A673 (cell line): ENCODE measurements around the gene HECTD4. TPM values are rescaled to one million over a fixed set of nuclear protein-coding genes. Genes with fewer than 3 reads are reported as not detected.
"Not testable (repeated sequence)": the region's sequence is repeated elsewhere in the genome, so short reads cannot be mapped to it uniquely, and the experiment has no call there.

Source experiments
- BruUV-seq: library from RNA; stranded (reverse); fragments of 400-500 nt; replicated peaks from 2 replicates; lab custom pipeline; 2021; lab: Mats Ljungman, UMichigan
- CTCF ChIA-PET: fragments of 300-600 bp; sonication (Branson Sonifier 250); formaldehyde crosslinking; loops from one replicate; lab custom pipeline; 2022; ENCODE audit warnings: antibody characterized with exemption; lab: Charles Lee
- POLR2A ChIA-PET: fragments of 300-600 bp; sonication (Branson Sonifier 250); formaldehyde crosslinking; loops from one replicate; lab custom pipeline; 2022; ENCODE audit warnings: antibody characterized with exemption; ENCODE audit not compliant: low non-redundant PET; lab: Charles Lee
- DNase-seq: peaks from one replicate; pipeline ENCODE4 v3.0.0-alpha.2; 2015; ENCODE audit warnings: low spot score
- H3K27ac ChIP-seq: fragments of 200-600 bp; sonication (generic); 2 replicates; pipeline ENCODE4 v1.5.1; 2016; ENCODE audit warnings: mixed run types, low read depth, mild to moderate bottlenecking, mixed read lengths, antibody characterized with exemption, low read length; ENCODE audit not compliant: poor library complexity, severe bottlenecking
- H3K27me3 ChIP-seq: fragments of 200-600 bp; sonication (generic); replicated peaks from 2 replicates; pipeline ENCODE4 v1.6.1; 2017; ENCODE audit warnings: mixed run types, low read depth, mild to moderate bottlenecking, mixed read lengths, antibody characterized with exemption, low read length; ENCODE audit not compliant: insufficient read depth, poor library complexity
- H3K36me3 ChIP-seq: fragments of 200-600 bp; sonication (generic); 2 replicates; pipeline ENCODE4 v1.6.1; 2016; ENCODE audit warnings: mixed run types, mild to moderate bottlenecking, mixed read lengths, antibody characterized with exemption, low read length; ENCODE audit not compliant: insufficient read depth, poor library complexity, severe bottlenecking
- H3K4me1 ChIP-seq: fragments of 200-600 bp; sonication (generic); 2 replicates; pipeline ENCODE4 v1.6.1; 2017; ENCODE audit warnings: mixed run types, mild to moderate bottlenecking, mixed read lengths, antibody characterized with exemption, low read length; ENCODE audit not compliant: insufficient read depth, poor library complexity, severe bottlenecking
- H3K4me3 ChIP-seq: fragments of 200-600 bp; sonication (generic); 2 replicates; pipeline ENCODE4 v1.5.1; 2016; ENCODE audit warnings: low read depth, mixed run types, mild to moderate bottlenecking, mixed read lengths, low read length; ENCODE audit not compliant: poor library complexity, severe bottlenecking
- H3K9me3 ChIP-seq: fragments of 200-600 bp; sonication (generic); 2 replicates; pipeline ENCODE4 v1.6.1; 2016; ENCODE audit warnings: mixed run types, low read depth, mild to moderate bottlenecking, mixed read lengths, antibody characterized with exemption, low read length; ENCODE audit not compliant: poor library complexity, severe bottlenecking
- CTCF ChIP-seq: fragments of 300-800, 200-600 bp; sonication (generic); conservative IDR thresholded peaks from 2 replicates; pipeline ENCODE4 v1.5.1; 2017; ENCODE audit warnings: low read depth, mild to moderate bottlenecking, antibody characterized with exemption, low read length, moderate library complexity, mixed read lengths
- EZH2 ChIP-seq: fragments of 200-600 bp; sonication (generic); IDR thresholded peaks from 2 replicates; pipeline ENCODE4 v1.6.1; 2017; ENCODE audit warnings: borderline replicate concordance, low read depth, mild to moderate bottlenecking, mixed read lengths, antibody characterized with exemption, low read length; ENCODE audit not compliant: poor library complexity, severe bottlenecking
- intact Hi-C: fragments of 100-400 bp; cut with micrococcal nuclease; formaldehyde crosslinking; loops from one replicate; pipeline ENCODE4 v1.10.0; 2022; ENCODE audit not compliant: unreplicated experiment
- total RNA-seq: library from RNA; stranded (reverse); gene quantifications from 2 replicates; pipeline ENCODE4 v1.2.3, GENCODE V29; 2021

The HECTD4 gene
- total RNA-seq, 1 experiment from 2014 or later, result 52.1 TPM

- ChIA-PET CTCF (no interaction called here), POLR2A (no interaction called here)
- peak overlapping the region; percentile 83 for H3K4me3 ChIP-seq
- intact Hi-C loops, result no loop called here
- TF ChIP-seq EZH2 (no peak), CTCF (no peak)
- H3K36me3 ChIP-seq, result peaks cover 52% of the 10 kb centered on the region
- no peaks in the 10 kb centered on the region for H3K27me3 ChIP-seq
- BruUV-seq, result no TSS peak
- no peak for DNase-seq
- H3K9me3 ChIP-seq, result no peaks in the 10 kb centered on the region
- peaks cover 12% of the 10 kb centered on the region for H3K4me1 ChIP-seq
- H3K27ac ChIP-seq, result peak overlapping the region; percentile 95
These were observed 26.4 kb upstream of the HECTD4 start for GRCh38 chr12:112408621-112409020.

- H3K9me3 ChIP-seq, DNase-seq, BruUV-seq, H3K27me3 ChIP-seq, intact Hi-C loops, POLR2A ChIA-PET, CTCF ChIA-PET: not testable (repeated sequence)
- Histone ChIP-seq H3K4me3 (peak overlapping the region; percentile 83), H3K4me1 (peaks cover 12% of the 10 kb centered on the region), H3K27ac (peak overlapping the region; percentile 95), H3K36me3 (peaks cover 52% of the 10 kb centered on the region)
These were observed 25.5 kb upstream of the HECTD4 start for GRCh38 chr12:112407683-112408082.

GRCh38 chr12:112406519-112407488 is 24.6 kb upstream of the HECTD4 start:
- H3K27ac ChIP-seq, result peak overlapping the region; percentile 95
- H3K9me3 ChIP-seq, result no peaks in the 10 kb centered on the region
- H3K36me3 ChIP-seq, result peaks cover 52% of the 10 kb centered on the region
- peak overlapping the region; percentile 83 for H3K4me3 ChIP-seq
- intact Hi-C loops, result no loop called here
- CTCF ChIA-PET, result interaction anchor here (0.6 kb wide), 1 partner anchor 790 kb away, joined by 5 read pairs; no protein-coding TSS in a partner anchor
- no peaks in the 10 kb centered on the region for H3K27me3 ChIP-seq
- H3K4me1 ChIP-seq, result peaks cover 12% of the 10 kb centered on the region
- BruUV-seq, result no TSS peak
- no peak for DNase-seq
- POLR2A ChIA-PET, result no interaction called here
- TF ChIP-seq CTCF, result no peak
- TF ChIP-seq EZH2, result no peak
